Activated CD4-positive, alpha-beta memory T cell treated with anti-CD3 and anti-CD28 coated beads, Interleukin-2, amount 10 ng/mL, durations not matched to agents 7 days and 5 days (primary cell): ENCODE data around the gene LRRTM1. TPM values are rescaled to one million over a fixed set of nuclear protein-coding genes. Genes with fewer than 3 reads are reported as not detected.

ENCODE experiments used
- CTCF ChIA-PET: fragments of 350-600 bp; sonication (Branson Sonifier 250); formaldehyde crosslinking; loops from one replicate; lab custom pipeline; 2021; ENCODE audit warnings: antibody characterized with exemption, inconsistent platforms; lab: Charles Lee
- POLR2A ChIA-PET: fragments of 350-600 bp; sonication (Branson Sonifier 250); formaldehyde crosslinking; loops from one replicate; lab custom pipeline; 2021; ENCODE audit warnings: antibody characterized with exemption; lab: Charles Lee
- DNase-seq: peaks from one replicate; pipeline ENCODE4 v3.0.0-alpha.2; 2020
- H3K27ac Mint-ChIP-seq: one replicate; pipeline ENCODE4 v1.8.0; 2021; ENCODE audit warnings: mild to moderate bottlenecking, mixed read lengths
- H3K27me3 Mint-ChIP-seq: one replicate; pipeline ENCODE4 v1.8.0; 2021; ENCODE audit warnings: mixed read lengths
- H3K36me3 Mint-ChIP-seq: one replicate; pipeline ENCODE4 v1.8.0; 2021; ENCODE audit warnings: low read depth, mixed read lengths
- H3K4me1 Mint-ChIP-seq: one replicate; pipeline ENCODE4 v1.8.0; 2021; ENCODE audit warnings: mixed read lengths
- H3K4me3 Mint-ChIP-seq: one replicate; pipeline ENCODE4 v1.8.0; 2021; ENCODE audit warnings: mild to moderate bottlenecking, mixed read lengths
- H3K9me3 Mint-ChIP-seq: one replicate; pipeline ENCODE4 v1.8.0; 2021; ENCODE audit warnings: mixed read lengths
- total RNA-seq, 2 experiments: library from RNA; stranded (reverse); gene quantifications; one replicate each; pipeline ENCODE4 v1.2.3, GENCODE V29; 2021

Gene LRRTM1
- total RNA-seq, 2 experiments from 2014 or later: not detected

DNA sequence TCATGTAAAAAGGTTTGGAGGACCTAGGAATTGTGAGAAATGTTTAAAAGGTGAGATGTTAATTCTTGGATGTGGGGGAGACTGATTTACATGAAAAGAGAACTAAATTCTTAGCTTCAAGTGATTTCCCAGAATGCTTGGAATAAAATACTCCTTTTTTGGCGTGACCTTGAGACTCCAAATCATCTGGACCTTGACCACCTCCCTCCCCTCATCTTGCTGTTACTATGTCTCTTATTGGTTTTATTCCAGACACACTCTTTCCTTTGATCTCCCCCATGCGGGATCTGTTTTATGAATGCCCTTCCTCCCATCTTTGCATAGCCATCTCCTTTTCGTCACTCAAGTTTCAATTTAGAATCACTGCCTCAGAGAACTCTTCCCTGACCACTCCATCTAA lies 20.0 kb upstream of the LRRTM1 start:
- CTCF ChIA-PET: no interaction called here
- POLR2A ChIA-PET: no interaction called here
- Mint-ChIP-seq H3K4me1 (no peaks in the 10 kb centered on the region), H3K9me3 (no peaks in the 10 kb centered on the region), H3K4me3 (no peak overlapping the region), H3K27me3 (peaks cover 1% of the 10 kb centered on the region), H3K27ac (no peak overlapping the region), H3K36me3 (no peaks in the 10 kb centered on the region)
- DNase-seq: no peak

DNA sequence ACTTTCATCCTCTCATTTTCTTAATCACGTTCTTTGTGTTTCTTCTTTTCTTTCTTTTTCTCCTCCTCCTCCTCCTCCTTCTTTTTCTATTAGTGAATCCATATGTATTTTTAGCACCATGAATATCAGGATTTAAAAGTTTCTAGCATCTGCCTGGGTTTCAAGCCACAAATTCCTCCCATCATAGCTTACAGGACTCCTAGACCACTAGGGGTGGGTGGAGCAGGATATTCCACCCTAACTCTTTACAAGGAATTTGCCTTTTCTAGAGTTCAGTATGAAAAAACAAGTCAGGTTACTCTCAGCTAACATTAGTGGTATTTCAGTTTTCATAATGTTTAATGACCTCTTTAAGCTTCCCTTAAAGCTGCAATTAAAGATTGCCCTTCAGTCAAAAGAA lies 19.1 kb upstream of the LRRTM1 start:
- DNase-seq: no peak
- POLR2A ChIA-PET: no interaction called here
- CTCF ChIA-PET: no interaction called here
- H3K4me1 Mint-ChIP-seq: no peaks in the 10 kb centered on the region
- H3K9me3 Mint-ChIP-seq: no peaks in the 10 kb centered on the region
- H3K36me3 Mint-ChIP-seq: no peaks in the 10 kb centered on the region
- H3K4me3 Mint-ChIP-seq: no peak overlapping the region
- no peak overlapping the region for H3K27ac Mint-ChIP-seq
- peaks cover 1% of the 10 kb centered on the region for H3K27me3 Mint-ChIP-seq

- H3K9me3 Mint-ChIP-seq: no peaks in the 10 kb centered on the region
- no peaks in the 10 kb centered on the region for H3K36me3 Mint-ChIP-seq
- no peak overlapping the region for H3K4me3 Mint-ChIP-seq
- no peak overlapping the region for H3K27ac Mint-ChIP-seq
- ChIA-PET POLR2A (no interaction called here), CTCF (no interaction called here)
- H3K4me1 Mint-ChIP-seq: no peaks in the 10 kb centered on the region
- no peak for DNase-seq
- peaks cover 1% of the 10 kb centered on the region for H3K27me3 Mint-ChIP-seq
These were observed 18.4 kb upstream of the LRRTM1 start for GRCh38 chr2:80322958-80323357.

DNA sequence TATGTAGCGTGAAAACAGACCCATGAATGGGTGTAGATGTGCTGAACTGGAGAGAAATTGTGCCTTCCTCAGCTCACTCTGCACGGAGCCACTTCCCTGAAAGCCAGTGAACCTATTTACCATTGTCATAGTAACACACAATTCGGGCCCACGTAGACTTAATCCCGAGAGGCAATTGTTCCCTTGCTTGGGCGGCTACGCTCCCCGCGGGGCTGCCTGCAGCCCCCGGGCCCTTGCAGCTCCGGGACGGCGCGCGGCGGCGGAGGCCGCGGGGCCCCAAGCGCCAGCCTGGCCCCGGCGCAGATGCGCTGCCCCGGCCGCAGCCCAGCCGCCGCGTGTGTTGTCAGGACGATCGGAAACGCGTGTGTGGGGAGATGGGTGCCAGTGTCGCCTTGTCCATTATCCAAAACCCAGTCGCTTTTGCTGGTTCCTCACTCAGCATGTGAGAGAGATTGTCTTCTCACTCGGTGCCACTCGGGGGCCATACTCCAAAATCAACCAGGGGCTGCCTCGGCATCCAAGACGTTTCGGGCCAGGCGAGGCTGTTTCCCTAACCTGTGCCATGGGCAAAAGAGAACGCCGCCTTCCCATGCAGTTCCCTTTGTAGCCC lies 17.9 kb upstream of the LRRTM1 start:
- ChIA-PET CTCF (no interaction called here), POLR2A (no interaction called here)
- H3K9me3 Mint-ChIP-seq: peaks cover 5% of the 10 kb centered on the region
- H3K4me1 Mint-ChIP-seq: no peaks in the 10 kb centered on the region
- H3K36me3 Mint-ChIP-seq: no peaks in the 10 kb centered on the region
- peaks cover 1% of the 10 kb centered on the region for H3K27me3 Mint-ChIP-seq
- H3K27ac Mint-ChIP-seq: no peak overlapping the region
- no peak for DNase-seq
- no peak overlapping the region for H3K4me3 Mint-ChIP-seq

- Mint-ChIP-seq H3K27me3 (no peaks in the 10 kb centered on the region), H3K9me3 (peaks cover 7% of the 10 kb centered on the region), H3K27ac (no peak overlapping the region), H3K36me3 (no peaks in the 10 kb centered on the region), H3K4me1 (no peaks in the 10 kb centered on the region), H3K4me3 (no peak overlapping the region)
- no peak for DNase-seq
- ChIA-PET CTCF (no interaction called here), POLR2A (no interaction called here)
These were observed 7.8 kb upstream of the LRRTM1 start for GRCh38 chr2:80312282-80312839.

DNA sequence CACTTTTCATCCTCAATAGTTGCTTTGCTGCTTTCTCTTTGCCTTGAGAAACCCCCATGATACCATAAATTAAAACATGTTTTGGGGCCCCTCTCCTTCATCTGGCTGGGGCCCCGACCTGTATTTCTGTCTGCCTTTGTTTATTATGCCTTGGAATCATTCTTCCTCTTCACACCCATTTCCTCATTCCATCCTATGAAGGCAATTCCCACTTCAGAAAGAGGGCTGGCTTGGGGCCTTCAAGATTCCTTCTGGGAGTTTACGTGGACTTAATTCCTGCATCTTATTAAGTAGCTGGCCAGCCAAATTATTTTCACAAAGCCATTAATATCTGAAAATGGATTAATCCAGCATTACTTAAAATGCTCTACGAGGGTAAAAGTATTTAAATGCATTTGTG lies 6.8 kb upstream of the LRRTM1 start:
- no peak overlapping the region for H3K4me3 Mint-ChIP-seq
- ChIA-PET POLR2A (no interaction called here), CTCF (no interaction called here)
- H3K4me1 Mint-ChIP-seq: no peaks in the 10 kb centered on the region
- no peaks in the 10 kb centered on the region for H3K36me3 Mint-ChIP-seq
- H3K27me3 Mint-ChIP-seq: no peaks in the 10 kb centered on the region
- no peak for DNase-seq
- no peak overlapping the region for H3K27ac Mint-ChIP-seq
- H3K9me3 Mint-ChIP-seq: peaks cover 7% of the 10 kb centered on the region

- H3K9me3 Mint-ChIP-seq: peaks cover 3% of the 10 kb centered on the region
- no peaks in the 10 kb centered on the region for H3K4me1 Mint-ChIP-seq
- H3K36me3 Mint-ChIP-seq: no peaks in the 10 kb centered on the region
- POLR2A ChIA-PET: no interaction called here
- peaks cover 30% of the 10 kb centered on the region for H3K27me3 Mint-ChIP-seq
- no peak overlapping the region for H3K27ac Mint-ChIP-seq
- DNase-seq: no peak
- CTCF ChIA-PET: no interaction called here
- no peak overlapping the region for H3K4me3 Mint-ChIP-seq
These were observed 1.3 kb downstream of the LRRTM1 start for GRCh38 chr2:80303006-80303908.

DNA sequence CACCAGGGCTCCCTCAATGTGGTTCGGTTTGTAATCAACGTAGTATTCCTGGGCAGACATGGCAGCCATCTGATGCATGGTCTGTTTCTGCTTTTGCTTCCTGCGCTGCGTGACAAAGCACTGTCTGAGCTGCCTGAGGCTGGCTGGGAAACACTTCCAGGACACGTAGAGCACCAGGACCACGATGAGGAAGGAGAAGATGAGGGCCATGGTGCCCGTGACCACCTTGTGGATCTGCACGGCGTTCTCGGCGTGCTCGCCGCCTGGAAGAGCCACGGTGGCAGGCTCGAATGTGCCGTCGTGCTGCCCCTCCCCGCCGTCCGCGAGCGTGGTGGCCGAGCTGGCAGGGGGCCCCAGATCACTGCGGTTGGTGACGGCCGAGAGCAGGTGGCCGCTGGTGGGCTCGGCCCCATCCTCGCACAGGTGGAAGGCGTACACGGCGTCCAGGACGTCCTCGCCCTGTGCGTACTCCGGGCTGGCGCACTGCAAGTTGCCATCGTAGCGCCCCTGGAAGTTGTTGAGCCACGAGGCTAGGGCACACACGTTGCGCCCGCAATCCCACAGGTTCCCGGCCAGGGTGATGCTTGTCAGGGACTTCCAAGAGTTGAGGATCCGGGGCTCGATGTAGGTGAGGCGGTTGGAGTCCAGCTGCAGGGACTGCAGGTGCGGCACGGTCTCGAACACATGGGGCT lies 2.1 kb downstream of the LRRTM1 start:
- Mint-ChIP-seq H3K9me3 (peaks cover 1% of the 10 kb centered on the region), H3K27ac (no peak overlapping the region), H3K36me3 (no peaks in the 10 kb centered on the region), H3K4me1 (no peaks in the 10 kb centered on the region), H3K27me3 (peaks cover 30% of the 10 kb centered on the region), H3K4me3 (no peak overlapping the region)
- DNase-seq: no peak
- ChIA-PET POLR2A (no interaction called here), CTCF (no interaction called here)

DNA sequence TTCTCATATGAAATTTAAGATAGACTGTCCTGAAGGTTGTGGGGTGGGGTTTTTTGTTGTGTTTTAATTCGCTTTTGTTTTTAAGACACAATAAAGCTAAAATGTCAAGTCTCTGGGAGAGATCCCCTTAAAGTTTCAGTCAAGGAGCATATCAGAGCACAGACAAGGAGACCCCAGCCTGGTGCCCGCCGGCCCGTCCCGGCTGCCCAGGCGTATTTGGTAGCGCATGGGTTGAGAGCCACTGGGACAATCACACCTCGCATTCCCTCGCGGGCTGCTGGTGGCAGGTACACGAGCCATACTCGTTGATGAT lies 2.6 kb downstream of the LRRTM1 start:
- DNase-seq: no peak
- CTCF ChIA-PET: no interaction called here
- H3K4me3 Mint-ChIP-seq: no peak overlapping the region
- peaks cover 30% of the 10 kb centered on the region for H3K27me3 Mint-ChIP-seq
- no peak overlapping the region for H3K27ac Mint-ChIP-seq
- no peaks in the 10 kb centered on the region for H3K4me1 Mint-ChIP-seq
- peaks cover 1% of the 10 kb centered on the region for H3K9me3 Mint-ChIP-seq
- POLR2A ChIA-PET: no interaction called here
- no peaks in the 10 kb centered on the region for H3K36me3 Mint-ChIP-seq

- Mint-ChIP-seq H3K4me3 (no peak overlapping the region), H3K9me3 (no peaks in the 10 kb centered on the region), H3K27me3 (peaks cover 30% of the 10 kb centered on the region), H3K27ac (no peak overlapping the region), H3K36me3 (no peaks in the 10 kb centered on the region), H3K4me1 (no peaks in the 10 kb centered on the region)
- POLR2A ChIA-PET: no interaction called here
- no peak for DNase-seq
- CTCF ChIA-PET: no interaction called here
These were observed 3.6 kb downstream of the LRRTM1 start for GRCh38 chr2:80300954-80301353.

GRCh38 chr2:80300346-80300745 lies 4.2 kb downstream of the LRRTM1 start:
- ChIA-PET CTCF (no interaction called here), POLR2A (no interaction called here)
- no peak overlapping the region for H3K4me3 Mint-ChIP-seq
- no peak for DNase-seq
- H3K27ac Mint-ChIP-seq: no peak overlapping the region
- H3K36me3 Mint-ChIP-seq: no peaks in the 10 kb centered on the region
- H3K9me3 Mint-ChIP-seq: no peaks in the 10 kb centered on the region
- H3K4me1 Mint-ChIP-seq: no peaks in the 10 kb centered on the region
- peaks cover 27% of the 10 kb centered on the region for H3K27me3 Mint-ChIP-seq

GRCh38 chr2:80299661-80300060 lies 4.9 kb downstream of the LRRTM1 start:
- no peak overlapping the region for H3K4me3 Mint-ChIP-seq
- CTCF ChIA-PET: no interaction called here
- no peak for DNase-seq
- H3K4me1 Mint-ChIP-seq: no peaks in the 10 kb centered on the region
- POLR2A ChIA-PET: no interaction called here
- H3K27ac Mint-ChIP-seq: no peak overlapping the region
- peaks cover 22% of the 10 kb centered on the region for H3K27me3 Mint-ChIP-seq
- no peaks in the 10 kb centered on the region for H3K36me3 Mint-ChIP-seq
- H3K9me3 Mint-ChIP-seq: no peaks in the 10 kb centered on the region

GRCh38 chr2:80298954-80299353 lies 5.6 kb downstream of the LRRTM1 start:
- Mint-ChIP-seq H3K9me3 (no peaks in the 10 kb centered on the region), H3K27me3 (peaks cover 18% of the 10 kb centered on the region), H3K27ac (no peak overlapping the region), H3K4me1 (no peaks in the 10 kb centered on the region), H3K36me3 (no peaks in the 10 kb centered on the region), H3K4me3 (no peak overlapping the region)
- ChIA-PET CTCF (no interaction called here), POLR2A (no interaction called here)
- DNase-seq: no peak
